Measurements from ENCODE around the gene POFUT2.

POFUT2 gene

DNA sequence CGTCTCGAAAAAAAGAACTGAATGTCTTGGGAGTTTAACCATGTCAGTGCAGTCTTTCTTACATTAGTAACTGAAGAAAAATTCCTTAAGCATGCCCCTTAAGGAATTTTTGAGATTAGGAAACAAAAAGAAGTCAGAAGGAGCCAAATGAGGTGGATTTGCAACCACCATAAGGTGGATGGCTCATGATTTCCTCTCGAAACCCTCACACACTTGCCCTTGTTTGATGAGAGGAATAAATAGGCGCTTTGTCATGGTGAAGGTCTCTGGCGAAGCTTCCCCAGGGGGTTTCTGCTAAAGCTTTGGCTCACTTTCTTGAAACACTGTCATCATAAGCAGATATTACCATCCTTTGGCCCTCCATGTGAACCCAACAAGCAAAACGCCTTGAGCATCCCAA, 68.2 kb downstream of the POFUT2 start:
- ChIA-PET POLR2A (no interaction called here), CTCF (interaction anchor here (0.6 kb wide), 1 partner anchor 67 kb away, joined by 3 read pairs; no protein-coding TSS in a partner anchor)
- Histone ChIP-seq H3K4me1 (ENCODE audit: control extremely low read depth in 1 of 4, control insufficient read depth in 4 of 4, insufficient read depth in 4 of 4, low read length in 3 of 4) (no peaks in the 10 kb centered on the region), H3K9me3 (ENCODE audit: control extremely low read depth in 1 of 5, control insufficient read depth in 4 of 5, insufficient read depth in 2 of 5, low read depth in 1 of 5, low read length in 4 of 5) (peaks cover 0 to 12% (median 3%) of the 10 kb centered on the region in 5 experiments), H3K27ac (ENCODE audit: insufficient read depth in 1 of 2, low read depth in 1 of 2, low read length in 2 of 2, poor library complexity in 1 of 2, severe bottlenecking in 2 of 2) (no peak overlapping the region), H3K27me3 (replicated peaks in 2 of 5; ENCODE audit: control insufficient read depth in 4 of 5, insufficient read depth in 5 of 5, low read length in 4 of 5) (no peaks in the 10 kb centered on the region), H3K36me3 (ENCODE audit: control insufficient read depth in 4 of 4, insufficient read depth in 4 of 4, low read length in 3 of 4) (peaks cover 0 to 32% (median 16%) of the 10 kb centered on the region in 4 experiments), H3K4me3 (ENCODE audit: control insufficient read depth in 1 of 7, extremely low read depth in 1 of 7, insufficient read depth in 4 of 7, low read depth in 2 of 7, low read length in 6 of 7) (no peak overlapping the region)
- 100% methylated on average over 6 of the region's 6 CpGs for WGBS (ENCODE audit: insufficient coverage)
- no peak for DNase-seq

DNA sequence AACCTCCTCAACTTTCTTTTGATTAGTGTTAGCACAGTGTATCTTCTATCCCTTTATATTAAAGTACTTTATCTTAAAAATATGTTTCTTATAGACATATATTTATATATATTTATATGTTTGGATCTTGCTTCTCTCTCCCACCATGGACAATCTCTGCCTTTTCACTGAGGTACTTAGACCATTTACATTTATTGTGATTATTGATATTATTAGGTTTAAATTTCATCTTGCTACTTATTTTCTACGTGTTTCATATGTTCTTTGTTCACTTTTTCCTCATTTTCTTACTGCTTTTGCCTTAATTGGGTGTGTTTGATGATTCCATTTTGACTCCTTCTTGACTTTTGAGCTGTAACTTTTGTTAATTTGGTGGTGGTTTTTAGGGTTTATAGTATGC, 70.7 kb downstream of the POFUT2 start:
- Histone ChIP-seq H3K4me3 (ENCODE audit: control insufficient read depth in 1 of 7, extremely low read depth in 1 of 7, insufficient read depth in 4 of 7, low read depth in 2 of 7, low read length in 6 of 7) (no peak overlapping the region), H3K36me3 (ENCODE audit: control insufficient read depth in 4 of 4, insufficient read depth in 4 of 4, low read length in 3 of 4) (peaks cover 0 to 32% (median 19%) of the 10 kb centered on the region in 4 experiments), H3K27me3 (replicated peaks in 2 of 5; ENCODE audit: control insufficient read depth in 4 of 5, insufficient read depth in 5 of 5, low read length in 4 of 5) (no peaks in the 10 kb centered on the region), H3K4me1 (ENCODE audit: control extremely low read depth in 1 of 4, control insufficient read depth in 4 of 4, insufficient read depth in 4 of 4, low read length in 3 of 4) (no peaks in the 10 kb centered on the region), H3K9me3 (ENCODE audit: control extremely low read depth in 1 of 5, control insufficient read depth in 4 of 5, insufficient read depth in 2 of 5, low read depth in 1 of 5, low read length in 4 of 5) (peaks cover 0 to 12% (median 4%) of the 10 kb centered on the region in 5 experiments), H3K27ac (ENCODE audit: insufficient read depth in 1 of 2, low read depth in 1 of 2, low read length in 2 of 2, poor library complexity in 1 of 2, severe bottlenecking in 2 of 2) (no peak overlapping the region)
- no peak for DNase-seq
- POLR2A ChIA-PET = no interaction called here
- WGBS (ENCODE audit: insufficient coverage) = no CpG with 5 or more reads among the region's 1 CpG
- CTCF ChIA-PET = interaction anchor here (0.6 kb wide), 1 partner anchor 22 kb away, joined by 3 read pairs; no protein-coding TSS in a partner anchor

DNA sequence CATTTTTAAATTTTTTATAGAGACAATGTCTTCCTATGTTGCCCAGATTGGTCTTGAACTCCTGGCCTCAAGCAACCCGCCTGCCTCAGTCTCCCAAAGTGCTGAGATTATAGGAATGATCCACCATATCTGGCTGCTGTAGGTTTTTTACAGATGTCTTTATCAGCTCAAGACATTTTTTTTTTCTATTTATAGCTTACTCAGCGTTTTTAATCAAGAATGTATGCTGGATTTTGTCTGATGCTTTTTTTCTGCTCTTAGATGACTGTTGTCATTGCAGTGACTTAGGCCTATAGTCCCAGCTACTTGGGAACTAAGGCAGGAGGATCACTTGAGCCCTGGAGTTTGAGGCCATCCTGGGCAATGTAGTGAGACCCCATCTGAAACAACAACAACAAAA, 72.5 kb downstream of the POFUT2 start:
- H3K27ac ChIP-seq (ENCODE audit: insufficient read depth in 1 of 2, low read depth in 1 of 2, low read length in 2 of 2, poor library complexity in 1 of 2, severe bottlenecking in 2 of 2) = no peak overlapping the region
- peaks cover 0 to 22% (median 7%) of the 10 kb centered on the region in 4 experiments for H3K36me3 ChIP-seq (ENCODE audit: control insufficient read depth in 4 of 4, insufficient read depth in 4 of 4, low read length in 3 of 4)
- 100% methylated on average over 1 of the region's 2 CpGs for whole genome bisulfite sequencing (ENCODE audit: insufficient coverage)
- H3K4me3 ChIP-seq (ENCODE audit: control insufficient read depth in 1 of 7, extremely low read depth in 1 of 7, insufficient read depth in 4 of 7, low read depth in 2 of 7, low read length in 6 of 7) = no peak overlapping the region
- peaks cover 0 to 12% (median 4%) of the 10 kb centered on the region in 5 experiments for H3K9me3 ChIP-seq (ENCODE audit: control extremely low read depth in 1 of 5, control insufficient read depth in 4 of 5, insufficient read depth in 2 of 5, low read depth in 1 of 5, low read length in 4 of 5)
- ChIA-PET CTCF (no interaction called here), POLR2A (no interaction called here)
- H3K27me3 ChIP-seq (replicated peaks in 2 of 5; ENCODE audit: control insufficient read depth in 4 of 5, insufficient read depth in 5 of 5, low read length in 4 of 5) = no peaks in the 10 kb centered on the region
- no peaks in the 10 kb centered on the region for H3K4me1 ChIP-seq (ENCODE audit: control extremely low read depth in 1 of 4, control insufficient read depth in 4 of 4, insufficient read depth in 4 of 4, low read length in 3 of 4)
- DNase-seq = no peak

All from common myeloid progenitor, CD34-positive (primary cell).